ENCODE measurements around the gene TOMM7.
"Not testable (repeated sequence)": the region's sequence is repeated elsewhere in the genome, so short reads cannot be mapped to it uniquely, and the experiment has no call there.

TOMM7 gene

GRCh38 chr7:22781230-22781711, 41.4 kb downstream of the TOMM7 start:
- no peak for DNase-seq

GRCh38 chr7:22779730-22780323, 42.8 kb downstream of the TOMM7 start:
- not testable (repeated sequence) for DNase-seq

- no peak for DNase-seq
These were observed 45.7 kb downstream of the TOMM7 start for GRCh38 chr7:22776964-22777363.

- DNase-seq = no peak
These were observed 49.8 kb downstream of the TOMM7 start for GRCh38 chr7:22772885-22773284.

GRCh38 chr7:22771872-22772228, 50.8 kb downstream of the TOMM7 start:
- no peak for DNase-seq

- no peak for DNase-seq
These were observed 51.3 kb downstream of the TOMM7 start for GRCh38 chr7:22771194-22771871.

GRCh38 chr7:22765609-22766008, 57.0 kb downstream of the TOMM7 start:
- DNase-seq = no peak
